Measurements from ENCODE around the gene TAAR8. TPM values are rescaled to one million over a fixed set of nuclear protein-coding genes. Genes with fewer than 3 reads are reported as not detected.

TAAR8 gene
- polyA plus RNA-seq, 1 of the 3 experiments (the other 2 are of a cell fraction): not detected

DNA sequence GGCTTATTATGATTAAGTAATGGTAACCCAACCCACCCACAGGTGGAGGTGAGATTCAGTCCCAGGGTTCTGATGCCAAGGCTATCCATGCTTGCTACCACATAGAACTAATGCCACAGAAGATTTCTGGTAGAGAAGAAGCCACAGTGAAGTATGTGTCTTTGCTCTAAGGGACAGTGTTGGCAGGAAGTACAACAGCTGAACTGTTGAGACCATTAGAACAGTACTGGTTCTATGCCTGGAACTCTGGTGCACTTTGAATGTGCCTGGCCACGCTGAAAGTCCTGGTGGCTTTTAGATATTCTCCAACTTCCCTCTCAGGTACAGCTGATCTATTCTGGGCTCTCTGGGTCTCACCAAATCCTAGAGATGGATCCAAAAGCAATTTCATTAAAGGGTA is 47.3 kb upstream of the TAAR8 start:
- POLR2A ChIA-PET: no interaction called here
- Histone ChIP-seq H4K20me1 (ENCODE audit: insufficient read depth) (peaks cover 7% of the 10 kb centered on the region), H3K4me2 (no peak overlapping the region), H2AFZ (ENCODE audit: low read depth) (no peak overlapping the region), H3K9me3 (no peaks in the 10 kb centered on the region), H3K9ac (no peak overlapping the region), H3K27me3 (ENCODE audit: insufficient read depth) (no peaks in the 10 kb centered on the region), H3K79me2 (ENCODE audit: insufficient read depth) (peaks cover 37% of the 10 kb centered on the region; the same call in 1 of the 2 replicates), H3K4me3 (ENCODE audit: low read depth in 2 of 2, low read length in 1 of 2) (no peak overlapping the region), H3F3A (replicated peaks; ENCODE audit: insufficient read depth) (peaks cover 3% of the 10 kb centered on the region), H3K9me2 (no peaks in the 10 kb centered on the region), H3K27ac (ENCODE audit: low read depth in 2 of 2, low read length in 1 of 2) (no peak overlapping the region), H3K36me3 (replicated peaks in 1 of 2; ENCODE audit: control insufficient read depth in 1 of 2, insufficient read depth in 2 of 2, low read length in 1 of 2) (peaks cover 3 to 7% of the 10 kb centered on the region in 2 experiments), H3K4me1 (ENCODE audit: control insufficient read depth in 1 of 2, insufficient read depth in 2 of 2, low read depth in 1 of 2, low read length in 1 of 2) (no peaks in the 10 kb centered on the region)
- no peak for TF ChIP-seq CHD2 (IDR thresholded peaks at IDR 0.05; ENCODE audit: low read length, partially characterized antibody)
- no peak for TF ChIP-seq JUND (IDR thresholded peaks at IDR 0.05)
- TF ChIP-seq SIN3A (IDR thresholded peaks at IDR 0.05; ENCODE audit: borderline replicate concordance, low read depth, low read length): no peak
- TF ChIP-seq SMC3 (IDR thresholded peaks at IDR 0.05; ENCODE audit: low read depth, low read length): no peak
- TF ChIP-seq MEF2A (IDR thresholded peaks at IDR 0.05; ENCODE audit: borderline replicate concordance, low read depth): no peak
- no peak for TF ChIP-seq EP300 (IDR thresholded peaks at IDR 0.05; ENCODE audit: borderline replicate concordance in 1 of 2, low read depth in 1 of 2, low read length in 1 of 2)
- TF ChIP-seq POLR2AphosphoS5 (IDR thresholded peaks at IDR 0.05; ENCODE audit: low read depth, low read length): no peak
- TF ChIP-seq, protein P1, sequence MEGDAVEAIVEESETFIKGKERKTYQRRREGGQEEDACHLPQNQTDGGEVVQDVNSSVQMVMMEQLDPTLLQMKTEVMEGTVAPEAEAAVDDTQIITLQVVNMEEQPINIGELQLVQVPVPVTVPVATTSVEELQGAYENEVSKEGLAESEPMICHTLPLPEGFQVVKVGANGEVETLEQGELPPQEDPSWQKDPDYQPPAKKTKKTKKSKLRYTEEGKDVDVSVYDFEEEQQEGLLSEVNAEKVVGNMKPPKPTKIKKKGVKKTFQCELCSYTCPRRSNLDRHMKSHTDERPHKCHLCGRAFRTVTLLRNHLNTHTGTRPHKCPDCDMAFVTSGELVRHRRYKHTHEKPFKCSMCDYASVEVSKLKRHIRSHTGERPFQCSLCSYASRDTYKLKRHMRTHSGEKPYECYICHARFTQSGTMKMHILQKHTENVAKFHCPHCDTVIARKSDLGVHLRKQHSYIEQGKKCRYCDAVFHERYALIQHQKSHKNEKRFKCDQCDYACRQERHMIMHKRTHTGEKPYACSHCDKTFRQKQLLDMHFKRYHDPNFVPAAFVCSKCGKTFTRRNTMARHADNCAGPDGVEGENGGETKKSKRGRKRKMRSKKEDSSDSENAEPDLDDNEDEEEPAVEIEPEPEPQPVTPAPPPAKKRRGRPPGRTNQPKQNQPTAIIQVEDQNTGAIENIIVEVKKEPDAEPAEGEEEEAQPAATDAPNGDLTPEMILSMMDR (IDR thresholded peaks at IDR 0.05): no peak
- TF ChIP-seq ELF1 (IDR thresholded peaks at IDR 0.05): no peak
- TF ChIP-seq YY1 (IDR thresholded peaks at IDR 0.05; ENCODE audit: low read depth): no peak
- TF ChIP-seq, protein P2, sequence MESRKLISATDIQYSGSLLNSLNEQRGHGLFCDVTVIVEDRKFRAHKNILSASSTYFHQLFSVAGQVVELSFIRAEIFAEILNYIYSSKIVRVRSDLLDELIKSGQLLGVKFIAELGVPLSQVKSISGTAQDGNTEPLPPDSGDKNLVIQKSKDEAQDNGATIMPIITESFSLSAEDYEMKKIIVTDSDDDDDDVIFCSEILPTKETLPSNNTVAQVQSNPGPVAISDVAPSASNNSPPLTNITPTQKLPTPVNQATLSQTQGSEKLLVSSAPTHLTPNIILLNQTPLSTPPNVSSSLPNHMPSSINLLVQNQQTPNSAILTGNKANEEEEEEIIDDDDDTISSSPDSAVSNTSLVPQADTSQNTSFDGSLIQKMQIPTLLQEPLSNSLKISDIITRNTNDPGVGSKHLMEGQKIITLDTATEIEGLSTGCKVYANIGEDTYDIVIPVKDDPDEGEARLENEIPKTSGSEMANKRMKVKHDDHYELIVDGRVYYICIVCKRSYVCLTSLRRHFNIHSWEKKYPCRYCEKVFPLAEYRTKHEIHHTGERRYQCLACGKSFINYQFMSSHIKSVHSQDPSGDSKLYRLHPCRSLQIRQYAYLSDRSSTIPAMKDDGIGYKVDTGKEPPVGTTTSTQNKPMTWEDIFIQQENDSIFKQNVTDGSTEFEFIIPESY (IDR thresholded peaks at IDR 0.05; ENCODE audit: borderline replicate concordance, low read depth): no peak
- 86% methylated on average over 1 of the region's 1 CpG for WGBS (ENCODE audit: low lambda C conversion rate)
- no peak for DNase-seq
- CTCF ChIA-PET: interaction anchor here (1.2 kb wide), 1 partner anchor 225 kb away, joined by 3 read pairs; no protein-coding TSS in a partner anchor

- Histone ChIP-seq H3K9me3 (no peaks in the 10 kb centered on the region), H3K36me3 (replicated peaks in 1 of 2; ENCODE audit: control insufficient read depth in 1 of 2, insufficient read depth in 2 of 2, low read length in 1 of 2) (peaks cover 3 to 7% of the 10 kb centered on the region in 2 experiments), H3K9me2 (no peaks in the 10 kb centered on the region), H3K4me3 (ENCODE audit: low read depth in 2 of 2, low read length in 1 of 2) (no peak overlapping the region), H4K20me1 (ENCODE audit: insufficient read depth) (peaks cover 7% of the 10 kb centered on the region), H3K4me2 (no peak overlapping the region), H3K9ac (no peak overlapping the region), H3K79me2 (ENCODE audit: insufficient read depth) (peaks cover 48% of the 10 kb centered on the region; the same call in 1 of the 2 replicates), H2AFZ (ENCODE audit: low read depth) (no peak overlapping the region), H3K27ac (ENCODE audit: low read depth in 2 of 2, low read length in 1 of 2) (no peak overlapping the region), H3K4me1 (ENCODE audit: control insufficient read depth in 1 of 2, insufficient read depth in 2 of 2, low read depth in 1 of 2, low read length in 1 of 2) (peaks cover 0 to 3% of the 10 kb centered on the region in 2 experiments; a peak in 1 of 4 replicates), H3K27me3 (ENCODE audit: insufficient read depth) (no peaks in the 10 kb centered on the region), H3F3A (replicated peaks; ENCODE audit: insufficient read depth) (peaks cover 3% of the 10 kb centered on the region)
- ChIA-PET CTCF (no interaction called here), POLR2A (no interaction called here)
- 85% methylated on average over 2 of the region's 2 CpGs for WGBS (ENCODE audit: low lambda C conversion rate)
- no peak for DNase-seq
- TF ChIP-seq GABPA (IDR thresholded peaks at IDR 0.05; ENCODE audit: low read depth): no peak
- no peak for TF ChIP-seq FOXM1 (IDR thresholded peaks at IDR 0.05; ENCODE audit: low read depth)
- TF ChIP-seq RFX5 (IDR thresholded peaks at IDR 0.05; ENCODE audit: low read length): no peak
- TF ChIP-seq JUND (IDR thresholded peaks at IDR 0.05): no peak
- TF ChIP-seq CHD2 (IDR thresholded peaks at IDR 0.05; ENCODE audit: low read length, partially characterized antibody): no peak
- TF ChIP-seq POLR2AphosphoS5 (IDR thresholded peaks at IDR 0.05; ENCODE audit: low read depth, low read length): no peak
- no peak for TF ChIP-seq ELF1 (IDR thresholded peaks at IDR 0.05)
- TF ChIP-seq EP300 (IDR thresholded peaks at IDR 0.05; ENCODE audit: borderline replicate concordance in 1 of 2, low read depth in 1 of 2, low read length in 1 of 2): no peak
- TF ChIP-seq, protein P3, sequence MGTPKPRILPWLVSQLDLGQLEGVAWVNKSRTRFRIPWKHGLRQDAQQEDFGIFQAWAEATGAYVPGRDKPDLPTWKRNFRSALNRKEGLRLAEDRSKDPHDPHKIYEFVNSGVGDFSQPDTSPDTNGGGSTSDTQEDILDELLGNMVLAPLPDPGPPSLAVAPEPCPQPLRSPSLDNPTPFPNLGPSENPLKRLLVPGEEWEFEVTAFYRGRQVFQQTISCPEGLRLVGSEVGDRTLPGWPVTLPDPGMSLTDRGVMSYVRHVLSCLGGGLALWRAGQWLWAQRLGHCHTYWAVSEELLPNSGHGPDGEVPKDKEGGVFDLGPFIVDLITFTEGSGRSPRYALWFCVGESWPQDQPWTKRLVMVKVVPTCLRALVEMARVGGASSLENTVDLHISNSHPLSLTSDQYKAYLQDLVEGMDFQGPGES (IDR thresholded peaks at IDR 0.05; ENCODE audit: low read depth, low read length): no peak
- no peak for TF ChIP-seq RAD21 (IDR thresholded peaks at IDR 0.05; ENCODE audit: low read length)
- no peak for TF ChIP-seq MXI1 (IDR thresholded peaks at IDR 0.05; ENCODE audit: low read depth, low read length)
- TF ChIP-seq, protein P1 (IDR thresholded peaks at IDR 0.05): no peak
- TF ChIP-seq FOSL2 (IDR thresholded peaks at IDR 0.05; ENCODE audit: borderline replicate concordance, low read depth): no peak
- no peak for TF ChIP-seq TCF12 (IDR thresholded peaks at IDR 0.05)
- no peak for TF ChIP-seq SMC3 (IDR thresholded peaks at IDR 0.05; ENCODE audit: low read depth, low read length)
These were observed 46.0 kb upstream of the TAAR8 start for GRCh38 chr6:132506461-132506860.

All from SK-N-SH (cell line).